Stomach (tissue), 9 donors: ENCODE measurements around the gene FBP1. TPM values are rescaled to one million over a fixed set of nuclear protein-coding genes. Genes with fewer than 3 reads are reported as not detected.
A peak's percentile ranks its signal among the peaks of the same experiment; 100 is the strongest.

ENCODE experiments used
- DNase-seq, 2 donors: peaks; one replicate each; pipeline versions ENCODE4 v3.0.0 to v3.0.0-alpha.2; 2013 to 2019
- H3K27ac ChIP-seq, 5 donors: fragments of 200-600 bp in 4 of 5; sonication (generic) in 4 of 5; one replicate each; pipeline ENCODE4 v1.5.1; 2013 to 2019; ENCODE audit warnings: mild to moderate bottlenecking in 1 of 5, moderate library complexity in 1 of 5
- H3K27me3 ChIP-seq, 3 donors: fragments of 200-600 bp; sonication (generic); one replicate each; pipeline ENCODE4 v1.5.1; 2017 to 2019; ENCODE audit warnings: mixed run types in 1 of 3
- H3K36me3 ChIP-seq, 4 donors: fragments of 200-600 bp; sonication (generic); 1 replicate in 3 of 4; 2 replicates in 1 of 4; pipeline ENCODE4 v1.5.1; 2016 to 2019
- H3K4me1 ChIP-seq, 4 donors: fragments of 200-600 bp; sonication (generic); one replicate each; pipeline ENCODE4 v1.5.1; 2016 to 2019
- H3K4me3 ChIP-seq, 4 donors: fragments of 200-600 bp; sonication (generic) in 3 of 4; one replicate each; pipeline ENCODE4 v1.5.1; 2016 to 2019; ENCODE audit warnings: mild to moderate bottlenecking in 1 of 4
- H3K9me3 ChIP-seq, 4 donors: fragments of 200-600 bp; sonication (generic); one replicate each; pipeline ENCODE4 v1.5.1; 2016 to 2019
- CTCF ChIP-seq, 7 experiments: fragments of 450-650 bp in 4 of 7; fragments of 200-600 bp in 3 of 7; sonication (generic) in 3 of 7; IDR thresholded peaks; one replicate each; pipeline ENCODE4 v1.5.1; 2016 to 2019; ENCODE audit warnings: antibody characterized with exemption in 7 of 7, control low read depth in 2 of 7, mild to moderate bottlenecking in 1 of 7
- EP300 ChIP-seq: sonication (generic); formaldehyde crosslinking; IDR thresholded peaks from one replicate; pipeline ENCODE4 v1.6.1; 2017; ENCODE audit warnings: antibody characterized with exemption
- POLR2A ChIP-seq, 4 donors: fragments of 450-650 bp; IDR thresholded peaks; one replicate each; pipeline ENCODE4 v1.6.1; 2016; ENCODE audit warnings: antibody characterized with exemption in 4 of 4, control low read depth in 2 of 4, mild to moderate bottlenecking in 1 of 4, moderate library complexity in 1 of 4
- POLR2AphosphoS5 ChIP-seq, 3 donors: sonication (generic); formaldehyde crosslinking; IDR thresholded peaks; one replicate each; pipeline ENCODE4 v1.6.1; 2016; ENCODE audit warnings: antibody characterized with exemption in 3 of 3
- WGBS, 5 donors: extraction: QIAGEN DNeasy Blood & Tissue Kit in 3 of 5; methylation state at CpG; one replicate each; pipeline versions ENCODE4 v1.1.5 to v1.1.7; 2013 to 2018; 5-methylcytosine and 5-hydroxymethylcytosine counted together
- intact Hi-C: fragments of 100-400 bp; cut with DNase I; formaldehyde crosslinking; loops from one replicate; pipeline ENCODE4 v1.15.1; 2023; ENCODE audit warnings: low total_unique reads
- polyA plus RNA-seq, 3 donors: library from polyadenylated mRNA; stranded (reverse); fragments of 200-250 nt; gene quantifications; one replicate each; pipeline ENCODE4 v1.2.3, GENCODE V29; 2013
- total RNA-seq, 5 donors: library from RNA; depleted of rRNA; stranded (reverse); fragments of >200 nt; gene quantifications; one replicate each; pipeline versions ENCODE4 v1.1.0 to v1.2.3, GENCODE V29; 2014 to 2016
- donor health status: healthy with polysubstance abuse.
- donor health status: Bipolar disorder and iron deficiency.
- donor health status: healthy.

Gene FBP1
- total and polyA plus RNA-seq, 8 donors = 10.7 to 122 (median 42.7) TPM

GRCh38 chr9:94554078-94554438 lies 85.3 kb downstream of the FBP1 start:
- 31 to 74% (median 49%) methylated on average over 13 to 16 of the region's 16 CpGs for WGBS, 5 donors
- Histone ChIP-seq H3K4me3 (peak overlapping the region; percentile 33 to 50 (median 40)), H3K4me1 (peaks cover 0 to 12% (median 0%) of the 10 kb centered on the region in 4 donors), H3K36me3 (peaks cover 0 to 3% (median 0%) of the 10 kb centered on the region in 4 donors), H3K27me3 (peaks cover 0 to 9% (median 0%) of the 10 kb centered on the region in 3 donors), H3K27ac (peak overlapping the region; percentile 83 to 97 (median 85)), H3K9me3 (no peaks in the 10 kb centered on the region)
- intact Hi-C loops = no loop called here
- no peak for TF ChIP-seq CTCF (IDR thresholded peaks at IDR 0.05)
- no peak for TF ChIP-seq POLR2AphosphoS5 (IDR thresholded peaks at IDR 0.05)
- no peak for TF ChIP-seq EP300
- TF ChIP-seq POLR2A (IDR thresholded peaks at IDR 0.05) = no peak
- no peak for DNase-seq

Other genes with a start within 250 kb of the FBP1 start
- gene PCAT7, start 84.4 kb downstream of the FBP1 start, total RNA-seq = 1 to 10 TPM in 2 of 5 donors, under 1 TPM in 2, not detected in 1; 0.45 to 1.8 (median 1.3) TPM
- under 1 TPM; 0.18 to 0.62 (median 0.46) TPM for gene PCAT7, start 84.4 kb downstream of the FBP1 start, polyA plus RNA-seq
- gene FBP2, start 45.7 kb downstream of the FBP1 start, total RNA-seq = 10 to 100 TPM in 4 of 5 donors, not detected in 1; 15.6 to 86.4 (median 34.7) TPM
- gene FBP2, start 45.7 kb downstream of the FBP1 start, polyA plus RNA-seq = 10 to 100 TPM; 17.8 to 45.8 (median 22.0) TPM
- 100 to 1,000 TPM in 4 of 5 donors, 10 to 100 TPM in 1; 89.7 to 407 (median 153) TPM for gene AOPEP, start 87.2 kb upstream of the FBP1 start, total RNA-seq
- 10 to 100 TPM; 73.9 to 88.0 (median 82.0) TPM for gene AOPEP, start 87.2 kb upstream of the FBP1 start, polyA plus RNA-seq